ENCODE data around the gene DHX8. TPM values are rescaled to one million over a fixed set of nuclear protein-coding genes. Genes with fewer than 3 reads are reported as not detected.

DHX8 gene
- total RNA-seq, 1 experiment from 2014 or later = 53.5 TPM

MicroRNAs within 50 kb of the gene (microRNA counts, 767-probe panel; counts per million panel counts)
- microRNA hsa-miR-2117 = not detected

Other genes starting within 250 kb of the DHX8 start
- gene RNU2-1, start 250.0 kb upstream of the DHX8 start, total RNA-seq (2021; ENCODE audit: unreplicated experiment) = 5,800 TPM
- 11.5 TPM for gene ARL4D, start 85.0 kb upstream of the DHX8 start, total RNA-seq (2021; ENCODE audit: unreplicated experiment)
- gene ETV4, start 62.4 kb downstream of the DHX8 start, total RNA-seq (2021; ENCODE audit: unreplicated experiment) = 51.5 TPM
- gene MEOX1, start 177.9 kb downstream of the DHX8 start, total RNA-seq (2021; ENCODE audit: unreplicated experiment) = not detected

Data from HCT116 (cell line).